Adipose tissue (tissue), 3 donors: ENCODE data around the gene ERP44. TPM values are rescaled to one million over a fixed set of nuclear protein-coding genes. Genes with fewer than 3 reads are reported as not detected.
"Not testable (repeated sequence)": the region's sequence is repeated elsewhere in the genome, so short reads cannot be mapped to it uniquely, and the experiment has no call there.

ENCODE experiments used
- H3K27ac ChIP-seq: one replicate; pipeline ENCODE4 v1.5.1; 2013; ENCODE audit warnings: low read depth, low read length
- WGBS, 3 donors: extraction: QIAGEN DNeasy Blood & Tissue Kit; methylation state at CpG; one replicate each; pipeline ENCODE4 v1.1.7; 2013; 5-methylcytosine and 5-hydroxymethylcytosine counted together
- polyA plus RNA-seq, 3 donors: library from polyadenylated mRNA; stranded (reverse); fragments of 200-250 nt; gene quantifications; one replicate each; pipeline ENCODE4 v1.2.3, GENCODE V29; 2013
- donor health status: healthy with polysubstance abuse.
- donor health status: Bipolar disorder and iron deficiency.
- donor health status: healthy.

Gene ERP44
- polyA plus RNA-seq, 3 donors, result 11.2 to 15.0 (median 14.1) TPM

GRCh38 chr9:100105861-100106260, 7.1 kb upstream of the ERP44 start:
- WGBS, 3 donors, result 52 to 94% (median 65%) methylated on average over 1 of the region's 1 CpG
- no peak overlapping the region for H3K27ac ChIP-seq

DNA sequence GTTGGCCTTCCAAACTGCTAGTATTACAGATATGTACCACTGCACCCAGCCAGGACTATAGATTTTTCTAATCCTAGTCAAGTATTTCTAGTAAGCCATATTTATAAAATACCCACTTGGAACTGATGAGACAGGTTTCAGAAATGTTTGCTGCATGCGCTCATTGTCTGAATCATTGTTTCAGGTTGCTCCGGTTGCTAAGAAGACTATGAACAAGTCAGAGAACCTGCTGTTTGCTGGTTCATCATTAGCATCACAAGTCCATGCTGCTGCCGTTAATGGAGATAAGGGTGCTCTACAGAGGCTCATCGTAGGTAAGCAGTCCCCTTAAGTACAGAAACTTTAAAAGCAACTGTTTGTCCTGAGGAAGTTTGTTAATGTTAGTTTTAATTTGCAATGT, 5.5 kb upstream of the ERP44 start:
- WGBS, 3 donors, result 85 to 92% (median 90%) methylated on average over 4 of the region's 4 CpGs
- H3K27ac ChIP-seq, result no peak overlapping the region

GRCh38 chr9:100101608-100102007, 2.8 kb upstream of the ERP44 start:
- WGBS, 3 donors, result 74 to 91% (median 89%) methylated on average over 6 of the region's 6 CpGs
- no peak overlapping the region for H3K27ac ChIP-seq

DNA sequence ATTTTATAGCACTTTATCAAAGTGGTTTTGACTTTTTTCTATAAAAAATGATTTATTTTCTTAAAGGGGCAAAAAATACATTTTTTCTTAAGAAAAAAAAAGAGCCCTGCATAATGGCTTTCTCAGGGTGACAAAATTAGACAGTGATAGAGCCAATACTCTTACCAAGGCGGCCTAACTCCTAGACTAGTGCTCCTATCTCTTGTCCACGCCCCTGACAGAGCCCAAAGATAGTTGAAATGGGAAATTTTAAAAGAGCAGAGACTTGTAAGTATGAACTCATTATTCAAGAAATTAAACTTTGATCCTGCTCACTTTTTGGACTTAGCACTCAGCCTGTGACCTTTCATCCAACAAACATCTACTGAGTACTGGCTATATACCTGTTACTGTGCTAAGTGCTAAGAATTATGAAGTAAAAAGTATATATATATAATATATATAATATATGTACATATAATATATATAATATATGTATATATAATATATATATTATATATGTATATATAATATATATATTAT, 1.4 kb upstream of the ERP44 start:
- no peak overlapping the region for H3K27ac ChIP-seq
- WGBS, 3 donors, result 57 to 80% (median 69%) methylated on average over 2 of the region's 2 CpGs

DNA sequence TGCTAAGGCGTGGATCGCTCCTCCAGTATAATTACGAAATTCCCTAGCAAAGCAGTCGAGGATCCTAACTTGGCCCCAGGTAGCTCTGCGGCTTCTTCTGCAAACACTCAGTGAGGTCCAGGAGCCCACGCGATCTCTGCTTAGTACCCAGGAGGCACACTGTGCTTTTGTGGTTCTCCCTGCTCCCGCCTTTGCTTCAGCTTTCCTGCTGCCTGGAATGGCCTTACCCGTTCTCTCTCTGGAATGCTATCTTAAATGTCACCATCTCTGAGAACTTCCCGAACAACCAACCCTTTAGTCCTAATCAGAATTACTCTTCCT, 882 bp upstream of the ERP44 start:
- 3 to 6% (median 6%) methylated on average over 10 of the region's 10 CpGs for WGBS, 3 donors
- H3K27ac ChIP-seq, result no peak overlapping the region

DNA sequence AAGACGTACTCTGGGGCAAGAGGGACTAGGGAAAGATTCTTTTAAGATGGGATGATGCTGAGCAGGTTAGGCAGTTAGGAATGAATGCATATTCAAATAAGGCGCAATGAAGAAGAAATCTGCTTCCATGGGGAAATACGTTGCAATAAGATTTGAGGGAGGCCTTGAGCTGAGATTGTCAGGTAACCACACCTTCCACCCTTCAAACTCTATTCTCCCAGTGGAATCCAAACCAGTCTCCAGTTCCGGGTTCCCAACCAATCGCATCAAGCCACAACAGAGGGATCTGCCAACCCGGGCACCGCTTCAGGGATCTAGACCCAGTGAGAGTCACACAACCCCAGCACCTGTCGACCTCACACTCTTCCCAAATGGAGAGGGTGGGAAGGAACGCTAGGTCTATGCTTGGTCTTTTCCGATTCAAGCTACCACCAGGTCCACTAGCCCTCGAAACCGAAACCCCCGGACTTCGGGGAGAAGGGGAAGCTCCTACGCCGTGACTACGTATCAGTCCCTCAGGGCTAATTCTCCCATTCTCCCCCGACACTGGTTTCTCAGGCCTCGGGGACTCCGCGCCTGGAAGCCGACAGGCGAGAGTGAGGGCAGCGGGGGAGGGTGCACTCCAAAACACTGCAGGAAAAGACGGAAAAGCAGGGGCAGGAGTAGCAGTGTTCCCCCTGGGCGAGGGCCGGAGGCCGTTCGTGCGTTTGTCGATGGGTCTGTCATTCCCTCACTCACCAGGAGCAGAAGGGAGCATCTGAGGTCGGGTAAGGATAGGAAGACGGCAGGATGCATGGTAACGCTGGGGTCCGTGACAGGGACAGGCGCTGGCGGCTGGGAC, 534 bp downstream of the ERP44 start:
- H3K27ac ChIP-seq, result peak overlapping the region; percentile 34
- WGBS, 3 donors, result 1% methylated on average over 37 of the region's 37 CpGs

GRCh38 chr9:100096378-100096916, 2.4 kb downstream of the ERP44 start:
- H3K27ac ChIP-seq, result no peak overlapping the region
- WGBS, 3 donors, result 45 to 78% (median 66%) methylated on average over 3 of the region's 3 CpGs

GRCh38 chr9:100094411-100094810, 4.4 kb downstream of the ERP44 start:
- not testable (repeated sequence) for H3K27ac ChIP-seq
- 92 to 98% (median 94%) methylated on average over 2 of the region's 2 CpGs for WGBS, 3 donors

GRCh38 chr9:100092066-100092465, 6.7 kb downstream of the ERP44 start:
- H3K27ac ChIP-seq, result no peak overlapping the region
- 56 to 97% (median 96%) methylated on average over 1 of the region's 1 CpG for WGBS, 3 donors

DNA sequence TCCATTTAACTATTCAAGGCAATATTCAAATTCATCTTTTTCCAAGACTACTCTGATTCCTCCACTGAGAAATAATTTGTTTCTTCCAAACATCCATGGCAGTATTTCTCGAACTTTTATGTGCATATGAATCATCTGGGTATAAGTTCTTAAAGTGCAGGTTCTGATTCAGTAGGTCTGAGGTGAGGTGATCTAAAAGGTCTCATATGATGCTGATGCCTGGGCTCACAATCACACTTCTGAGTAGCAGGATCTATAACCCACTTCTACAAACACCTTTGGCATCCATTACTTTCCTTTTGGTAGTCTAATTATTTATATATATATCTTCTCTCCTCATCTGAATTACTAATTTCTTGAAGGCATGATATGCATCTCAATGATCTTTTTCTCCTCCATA, 7.2 kb downstream of the ERP44 start:
- no peak overlapping the region for H3K27ac ChIP-seq

DNA sequence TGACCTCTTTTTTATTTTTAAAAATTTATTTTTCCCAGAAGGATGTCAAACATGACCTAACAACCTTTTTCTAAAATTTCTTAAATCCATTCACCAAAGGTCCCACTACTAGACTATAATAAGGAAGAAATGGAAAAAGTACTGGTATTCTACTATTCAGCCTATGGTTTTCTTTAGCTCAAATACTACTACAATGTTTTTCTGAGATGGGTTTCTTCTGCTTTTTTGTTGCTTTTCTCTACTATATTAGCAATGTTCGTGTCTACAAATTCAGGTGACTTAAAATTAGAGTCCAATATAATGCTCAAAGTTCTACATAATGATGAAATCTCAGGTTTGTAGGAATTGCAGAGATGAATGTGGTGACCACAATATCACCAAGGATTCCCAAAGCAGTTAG, 7.9 kb downstream of the ERP44 start:
- 91 to 98% (median 95%) methylated on average over 1 of the region's 1 CpG for WGBS, 3 donors

More for the DNA sequence above, 7.2 kb downstream of the ERP44 start:
- 65 to 87% (median 79%) methylated on average over 1 of the region's 1 CpG for WGBS, 3 donors

DNA sequence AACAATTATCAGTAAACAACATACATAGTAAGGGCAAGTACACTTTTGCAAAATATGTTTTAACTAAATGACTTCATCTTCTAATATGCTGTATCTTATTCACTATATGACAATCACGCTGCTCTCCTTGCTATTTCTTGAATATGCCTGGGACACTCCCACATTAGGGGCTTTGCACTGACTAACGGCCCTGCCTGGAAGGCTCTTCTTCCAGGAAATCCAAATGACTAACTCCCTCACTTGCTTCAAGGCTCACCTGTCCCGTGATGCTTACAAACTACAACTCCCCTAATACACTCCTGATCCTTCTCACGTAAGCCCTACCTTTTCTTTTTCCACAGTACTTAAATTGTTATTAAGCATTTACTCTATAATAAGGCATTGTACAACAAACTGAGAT, 10.6 kb downstream of the ERP44 start:
- no peak overlapping the region for H3K27ac ChIP-seq
- 73 to 80% (median 77%) methylated on average over 4 of the region's 4 CpGs for whole genome bisulfite sequencing, 3 donors

More for the DNA sequence above, 7.9 kb downstream of the ERP44 start:
- H3K27ac ChIP-seq, result no peak overlapping the region

DNA sequence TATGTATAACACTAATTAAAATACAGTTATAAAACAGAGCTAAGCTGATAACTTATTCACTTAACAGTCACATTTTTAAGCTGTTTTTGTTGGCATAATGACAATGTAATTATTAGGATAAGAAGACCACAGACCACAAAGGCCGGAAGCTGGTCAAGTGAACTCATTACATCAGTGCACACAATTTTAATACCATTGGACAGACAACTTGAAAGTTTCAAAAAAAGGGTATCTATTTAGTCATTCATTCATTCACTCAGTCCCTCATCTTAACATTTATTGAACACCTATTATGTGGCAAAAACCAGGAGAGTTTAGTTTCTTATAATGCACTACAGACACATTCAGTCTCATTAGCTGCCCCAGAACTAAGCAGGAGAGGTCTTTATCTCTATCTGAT, 11.6 kb downstream of the ERP44 start:
- 46 to 57% (median 48%) methylated on average over 1 of the region's 1 CpG for WGBS, 3 donors

GRCh38 chr9:100086097-100086635, 12.6 kb downstream of the ERP44 start:
- H3K27ac ChIP-seq, result no peak overlapping the region
- 72 to 78% (median 76%) methylated on average over 3 of the region's 3 CpGs for WGBS, 3 donors

More for the DNA sequence above, 11.6 kb downstream of the ERP44 start:
- H3K27ac ChIP-seq, result no peak overlapping the region

DNA sequence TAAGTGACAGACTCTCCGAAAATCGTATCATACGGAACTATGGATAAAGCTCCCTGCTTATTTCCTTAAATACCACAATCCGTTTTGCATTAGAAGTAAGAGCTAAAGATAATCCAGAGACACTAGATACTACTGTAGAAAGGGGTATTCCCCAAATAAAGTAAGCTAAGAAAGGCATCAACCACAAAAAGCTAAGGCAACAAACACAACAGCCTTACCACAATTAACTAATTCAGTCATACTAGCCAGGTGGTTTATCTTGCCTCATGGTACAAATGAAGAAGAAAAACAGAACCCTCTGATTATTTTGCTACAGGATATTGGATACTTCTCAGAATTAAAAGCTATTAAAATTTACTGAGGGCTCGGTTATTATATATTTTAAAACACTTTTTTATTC, 14.1 kb downstream of the ERP44 start:
- H3K27ac ChIP-seq, result no peak overlapping the region
- 82 to 89% (median 84%) methylated on average over 5 of the region's 5 CpGs for WGBS, 3 donors

DNA sequence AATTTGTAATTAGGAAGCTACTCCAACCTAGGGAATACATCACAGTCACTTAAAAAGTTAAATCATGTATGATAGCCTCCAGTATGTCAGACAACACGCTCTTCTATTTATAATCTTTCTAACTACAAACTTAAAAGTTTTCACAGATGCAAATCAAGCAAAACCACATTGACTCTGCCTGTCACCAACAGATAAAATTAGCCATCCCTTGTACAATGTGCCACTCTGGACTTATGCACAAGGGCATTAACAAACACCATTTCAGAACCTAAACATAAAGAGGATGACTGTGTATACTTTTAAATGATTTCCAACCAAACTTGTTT, 14.7 kb downstream of the ERP44 start:
- WGBS, 3 donors, result 80 to 87% (median 81%) methylated on average over 1 of the region's 1 CpG
- H3K27ac ChIP-seq, result no peak overlapping the region

DNA sequence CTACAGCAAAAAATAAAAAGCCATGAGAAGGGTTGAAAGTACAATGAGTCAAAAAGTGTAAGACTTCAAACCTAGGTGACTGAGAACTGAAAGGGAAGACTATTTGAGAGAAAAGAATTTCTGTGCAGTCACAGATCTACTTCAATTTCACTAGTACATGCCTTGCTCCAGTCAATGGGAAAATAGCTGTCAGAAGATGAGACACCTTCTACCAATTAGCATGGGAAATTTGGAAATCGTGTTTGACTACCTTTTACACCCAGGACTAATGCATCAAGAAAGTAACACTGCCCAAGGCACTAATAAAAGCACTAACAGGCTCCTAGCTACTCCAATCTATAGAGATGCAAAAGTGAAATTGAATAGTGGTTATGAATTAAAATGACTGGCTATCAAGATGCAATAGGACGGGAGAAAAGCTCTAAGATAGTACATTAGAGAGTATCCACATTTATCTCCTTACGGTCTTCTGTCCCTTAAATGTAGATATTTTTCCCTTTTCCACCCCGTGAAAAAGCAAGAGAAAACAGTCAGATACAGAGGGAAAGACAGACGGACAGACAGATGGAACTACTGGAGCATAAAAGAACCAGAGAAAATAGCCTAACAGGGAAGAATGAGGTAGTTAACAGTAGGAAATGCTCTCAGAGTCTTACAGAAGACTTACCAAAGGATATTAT, 15.2 kb downstream of the ERP44 start:
- 62 to 86% (median 80%) methylated on average over 5 of the region's 5 CpGs for WGBS, 3 donors
- H3K27ac ChIP-seq, result no peak overlapping the region

GRCh38 chr9:100082782-100083181, 16.0 kb downstream of the ERP44 start:
- no peak overlapping the region for H3K27ac ChIP-seq

GRCh38 chr9:100076256-100076655, 22.5 kb downstream of the ERP44 start:
- WGBS, 3 donors, result 97 to 98% (median 98%) methylated on average over 4 of the region's 4 CpGs
- not testable (repeated sequence) for H3K27ac ChIP-seq
